Smooth muscle cell of the umbilical artery (primary cell): ENCODE results near the gene CCDC63. TPM values are rescaled to one million over a fixed set of nuclear protein-coding genes. Genes with fewer than 3 reads are reported as not detected.

Experiments used
- total RNA-seq: library from RNA; depleted of rRNA; stranded (reverse); fragments of >200 nt; gene quantifications from 2 replicates; pipeline ENCODE4 v1.2.3, GENCODE V29; 2014

CCDC63 gene
- not detected in 2 replicates for total RNA-seq

GRCh38 chr12:110846615-110847566 lies at the start of gene CCDC63:
Gene CCDC63 (plus strand): TSS chr12:110846987. CDS start chr12:110852955, 5,968 bp downstream.

GRCh38 chr12:110920324-110920910 lies 73.6 kb downstream of the CCDC63 start, which contains the start of gene MYL2:
Gene MYL2 (minus strand): TSS chr12:110920579. CDS start chr12:110920529, 50 bp downstream.

Other genes with a start within 250 kb of the CCDC63 start
- 22.9 and 24.9 TPM in 2 replicates for gene TCTN1, start 232.9 kb upstream of the CCDC63 start, total RNA-seq
- 2.7 and 3.6 TPM in 2 replicates for gene HVCN1, start 157.9 kb upstream of the CCDC63 start, total RNA-seq
- 72.2 and 93.4 TPM in 2 replicates for gene PPP1CC, start 104.1 kb upstream of the CCDC63 start, total RNA-seq
- not detected in 2 replicates for gene MYL2, start 73.6 kb downstream of the CCDC63 start, total RNA-seq
- gene CUX2, start 187.2 kb downstream of the CCDC63 start, total RNA-seq, result not detected in 2 replicates